Peyer's patch (tissue), 4 donors: Measurements from ENCODE around the gene ENSA.

Experiments used
- CTCF ChIP-seq, 6 experiments: fragments of 450-650 bp in 4 of 6; fragments of 200-600 bp in 2 of 6; sonication (generic) in 1 of 6; IDR thresholded peaks; one replicate each; pipeline ENCODE4 v1.5.1; 2017 to 2019; ENCODE audit warnings: antibody characterized with exemption in 6 of 6, mild to moderate bottlenecking in 3 of 6, moderate library complexity in 1 of 6
- POLR2A ChIP-seq, 2 donors: fragments of 450-650 bp; IDR thresholded peaks; one replicate each; pipeline ENCODE4 v1.5.1; 2017; ENCODE audit warnings: antibody characterized with exemption in 2 of 2, mild to moderate bottlenecking in 2 of 2, moderate library complexity in 2 of 2

GRCh38 chr1:150642296-150642695 is 12.9 kb upstream of the ENSA start:
- TF ChIP-seq CTCF (IDR thresholded peaks at IDR 0.05) (no peak), POLR2A (IDR thresholded peaks at IDR 0.05) (no peak)
